A549 treated with GW870086 at 1 μM for 4 hours (cell line): Measurements from ENCODE around the gene RNF168. TPM values are rescaled to one million over a fixed set of nuclear protein-coding genes. Genes with fewer than 3 reads are reported as not detected.

ENCODE experiments used
- total RNA-seq: library from RNA; stranded (reverse); fragments of 200-300 nt; extraction: Qiagen RNA extraction; gene quantifications from 5 replicates; pipeline ENCODE4 v1.2.3, GENCODE V29; 2022; ENCODE audit warnings: low read depth

RNF168 gene, protein sequence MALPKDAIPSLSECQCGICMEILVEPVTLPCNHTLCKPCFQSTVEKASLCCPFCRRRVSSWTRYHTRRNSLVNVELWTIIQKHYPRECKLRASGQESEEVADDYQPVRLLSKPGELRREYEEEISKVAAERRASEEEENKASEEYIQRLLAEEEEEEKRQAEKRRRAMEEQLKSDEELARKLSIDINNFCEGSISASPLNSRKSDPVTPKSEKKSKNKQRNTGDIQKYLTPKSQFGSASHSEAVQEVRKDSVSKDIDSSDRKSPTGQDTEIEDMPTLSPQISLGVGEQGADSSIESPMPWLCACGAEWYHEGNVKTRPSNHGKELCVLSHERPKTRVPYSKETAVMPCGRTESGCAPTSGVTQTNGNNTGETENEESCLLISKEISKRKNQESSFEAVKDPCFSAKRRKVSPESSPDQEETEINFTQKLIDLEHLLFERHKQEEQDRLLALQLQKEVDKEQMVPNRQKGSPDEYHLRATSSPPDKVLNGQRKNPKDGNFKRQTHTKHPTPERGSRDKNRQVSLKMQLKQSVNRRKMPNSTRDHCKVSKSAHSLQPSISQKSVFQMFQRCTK
- 3.2 to 4.2 TPM (median 4.0 TPM) in 5 replicates for total RNA-seq

GRCh38 chr3:196503196-196504076, at the start of gene RNF168:
Gene RNF168, minus strand, starts transcription at chr3:196503768. Its CDS starts 595 bp downstream, at chr3:196503173.

GRCh38 chr3:196514913-196515621, 11.5 kb upstream of the RNF168 start, which contains the start of gene SMCO1:
Gene SMCO1, minus strand, starts transcription at chr3:196515346. Its CDS starts 137 bp downstream, at chr3:196515209.

GRCh38 chr3:196432137-196432879, 71.3 kb downstream of the RNF168 start, which contains the start of gene UBXN7:
Gene UBXN7, minus strand, starts transcription at chr3:196432427. Its CDS starts 28 bp downstream, at chr3:196432399.

Other genes with a start within 250 kb of the RNF168 start
- gene PCYT1A, start 216.0 kb downstream of the RNF168 start, total RNA-seq: 29.3 to 38.1 TPM (median 33.4 TPM) in 5 replicates
- gene DYNLT2B, start 185.5 kb downstream of the RNF168 start, total RNA-seq: 21.4 to 27.8 TPM (median 23.7 TPM) in 5 replicates
- gene TM4SF19, start 165.4 kb downstream of the RNF168 start, total RNA-seq: 7.7 to 10.8 TPM (median 9.1 TPM) in 5 replicates
- gene UBXN7, start 71.3 kb downstream of the RNF168 start, total RNA-seq: 4.3 to 9.7 TPM (median 9.0 TPM) in 5 replicates
- gene SMCO1, start 11.6 kb upstream of the RNF168 start, total RNA-seq: not detected in 5 replicates
- gene WDR53, start 64.8 kb upstream of the RNF168 start, total RNA-seq: 8.3 to 11.3 TPM (median 10.2 TPM) in 5 replicates
- gene FBXO45, start 64.9 kb upstream of the RNF168 start, total RNA-seq: 5.8 to 8.2 TPM (median 7.0 TPM) in 5 replicates
- gene NRROS, start 135.9 kb upstream of the RNF168 start, total RNA-seq: not detected in 5 replicates
- gene CEP19, start 208.5 kb upstream of the RNF168 start, total RNA-seq: 2.3 to 2.9 TPM (median 2.7 TPM) in 5 replicates
- 30.4 to 34.3 TPM (median 31.9 TPM) in 5 replicates for gene PIGX, start 208.6 kb upstream of the RNF168 start, total RNA-seq
- 30.0 to 55.4 TPM (median 41.2 TPM) in 5 replicates for gene PAK2, start 236.1 kb upstream of the RNF168 start, total RNA-seq